ENCODE data around the gene PTEN.
"Not testable (repeated sequence)": the region's sequence is repeated elsewhere in the genome, so short reads cannot be mapped to it uniquely, and the experiment has no call there.

Gene PTEN

GRCh38 chr10:87868277-87868676 lies 4.9 kb downstream of the PTEN start:
- TF ChIP-seq Cebpa-rat (IDR thresholded peaks at IDR 0.05) = no peak
- H3K27me3 ChIP-seq = no peaks in the 10 kb centered on the region
- no peaks in the 10 kb centered on the region for H3K9me3 ChIP-seq
- H3K4me2 ChIP-seq = peak overlapping the region; percentile 85
- peaks cover 96% of the 10 kb centered on the region for H4K20me1 ChIP-seq
- peak overlapping the region; percentile 97; the same call in 1 of the 2 replicates for H3K27ac ChIP-seq
- H3K36me3 ChIP-seq = peaks cover 16% of the 10 kb centered on the region
- peak overlapping the region; percentile 90 for H3K4me3 ChIP-seq
- H3K9ac ChIP-seq = peak overlapping the region; percentile 99
- H3K4me1 ChIP-seq = peaks cover 42% of the 10 kb centered on the region

- Histone ChIP-seq H3K36me3 (peaks cover 18% of the 10 kb centered on the region), H3K4me2 (peak overlapping the region; percentile 85), H3K4me1 (peaks cover 46% of the 10 kb centered on the region), H3K4me3 (peak overlapping the region; percentile 90), H4K20me1 (peaks cover 100% of the 10 kb centered on the region)
- not testable (repeated sequence) for H3K27me3 ChIP-seq, H3K9me3 ChIP-seq, H3K27ac ChIP-seq, H3K9ac ChIP-seq
These were observed 5.7 kb downstream of the PTEN start for GRCh38 chr10:87869139-87869538.

- Histone ChIP-seq H3K9ac (no peak overlapping the region), H3K36me3 (peaks cover 18% of the 10 kb centered on the region), H3K9me3 (no peaks in the 10 kb centered on the region), H4K20me1 (peaks cover 100% of the 10 kb centered on the region), H3K4me3 (peak overlapping the region; percentile 90; the same call in 1 of the 2 replicates), H3K4me1 (peaks cover 46% of the 10 kb centered on the region), H3K27me3 (no peaks in the 10 kb centered on the region), H3K4me2 (peak overlapping the region; percentile 85), H3K27ac (no peak overlapping the region)
- TF ChIP-seq Cebpa-rat (IDR thresholded peaks at IDR 0.05) = no peak
These were observed 6.5 kb downstream of the PTEN start for GRCh38 chr10:87869773-87870551.

- H4K20me1 ChIP-seq = peaks cover 91% of the 10 kb centered on the region
- H3K27ac ChIP-seq = no peak overlapping the region
- no peak overlapping the region for H3K4me3 ChIP-seq
- peaks cover 24% of the 10 kb centered on the region for H3K36me3 ChIP-seq
- no peak for TF ChIP-seq Cebpa-rat (IDR thresholded peaks at IDR 0.05)
- no peaks in the 10 kb centered on the region for H3K27me3 ChIP-seq
- no peak overlapping the region for H3K9ac ChIP-seq
- peak overlapping the region; percentile 6; the same call in 1 of the 2 replicates for H3K4me2 ChIP-seq
- peaks cover 1% of the 10 kb centered on the region; the same call in 1 of the 2 replicates for H3K9me3 ChIP-seq
- H3K4me1 ChIP-seq = peaks cover 46% of the 10 kb centered on the region
These were observed 9.4 kb downstream of the PTEN start for GRCh38 chr10:87872828-87873227.

- peak overlapping the region; percentile 6 for H3K4me2 ChIP-seq
- H3K9ac ChIP-seq = no peak overlapping the region
- H4K20me1 ChIP-seq = peaks cover 88% of the 10 kb centered on the region
- no peak overlapping the region for H3K27ac ChIP-seq
- no peak overlapping the region for H3K4me3 ChIP-seq
- H3K36me3 ChIP-seq = peaks cover 32% of the 10 kb centered on the region
- TF ChIP-seq Cebpa-rat (IDR thresholded peaks at IDR 0.05) = no peak
- H3K9me3 ChIP-seq = peaks cover 9% of the 10 kb centered on the region
- H3K4me1 ChIP-seq = peaks cover 45% of the 10 kb centered on the region
- no peaks in the 10 kb centered on the region for H3K27me3 ChIP-seq
These were observed 10.2 kb downstream of the PTEN start for GRCh38 chr10:87873656-87874055.

GRCh38 chr10:87875929-87876571 lies 12.6 kb downstream of the PTEN start:
- peaks cover 72% of the 10 kb centered on the region for H4K20me1 ChIP-seq
- H3K27ac ChIP-seq = no peak overlapping the region
- peaks cover 52% of the 10 kb centered on the region for H3K36me3 ChIP-seq
- TF ChIP-seq Cebpa-rat (IDR thresholded peaks at IDR 0.05) = no peak
- H3K9me3 ChIP-seq = peaks cover 23% of the 10 kb centered on the region
- peaks cover 21% of the 10 kb centered on the region for H3K4me1 ChIP-seq
- no peak overlapping the region for H3K4me2 ChIP-seq
- H3K4me3 ChIP-seq = no peak overlapping the region
- no peaks in the 10 kb centered on the region for H3K27me3 ChIP-seq
- H3K9ac ChIP-seq = no peak overlapping the region

- H3K27me3 ChIP-seq = no peaks in the 10 kb centered on the region
- peaks cover 60% of the 10 kb centered on the region for H4K20me1 ChIP-seq
- no peak overlapping the region for H3K9ac ChIP-seq
- H3K4me2 ChIP-seq = no peak overlapping the region
- TF ChIP-seq Cebpa-rat (IDR thresholded peaks at IDR 0.05) = no peak
- H3K4me1 ChIP-seq = no peaks in the 10 kb centered on the region
- peaks cover 55% of the 10 kb centered on the region for H3K36me3 ChIP-seq
- H3K9me3 ChIP-seq = peaks cover 28% of the 10 kb centered on the region
- no peak overlapping the region for H3K27ac ChIP-seq
- no peak overlapping the region for H3K4me3 ChIP-seq
These were observed 15.4 kb downstream of the PTEN start for GRCh38 chr10:87878664-87879459.

- no peak overlapping the region for H3K27ac ChIP-seq
- no peak overlapping the region for H3K9ac ChIP-seq
- H3K9me3 ChIP-seq = peaks cover 28% of the 10 kb centered on the region
- H3K4me1 ChIP-seq = no peaks in the 10 kb centered on the region
- no peak for TF ChIP-seq Cebpa-rat (IDR thresholded peaks at IDR 0.05)
- H3K4me3 ChIP-seq = no peak overlapping the region
- H3K4me2 ChIP-seq = no peak overlapping the region
- H3K27me3 ChIP-seq = no peaks in the 10 kb centered on the region
- H4K20me1 ChIP-seq = peaks cover 52% of the 10 kb centered on the region
- peaks cover 64% of the 10 kb centered on the region for H3K36me3 ChIP-seq
These were observed 16.9 kb downstream of the PTEN start for GRCh38 chr10:87880336-87880735.

GRCh38 chr10:87881373-87882059 lies 18.1 kb downstream of the PTEN start:
- H4K20me1 ChIP-seq = peaks cover 48% of the 10 kb centered on the region
- H3K27me3 ChIP-seq, H3K4me1 ChIP-seq, H3K4me2 ChIP-seq, H3K4me3 ChIP-seq, H3K27ac ChIP-seq, H3K9ac ChIP-seq: not testable (repeated sequence)
- peaks cover 39% of the 10 kb centered on the region for H3K9me3 ChIP-seq
- H3K36me3 ChIP-seq = peaks cover 72% of the 10 kb centered on the region
